GM19455 (cell line): ENCODE results near the gene CEBPE.

Experiments used
- ATAC-seq: cut with Tn5 transposase; IDR thresholded peaks from one replicate; pipeline ENCODE4 v1.9.1; 2021; ENCODE audit not compliant: unreplicated experiment

Gene CEBPE

GRCh38 chr14:23118506-23119362 is at the start of gene CEBPE:
Gene CEBPE, minus strand, starts transcription at chr14:23119255. Its CDS starts 164 bp downstream, at chr14:23119091.
- ATAC-seq: no peak

- no peak for ATAC-seq
Observed at GRCh38 chr14:23168246-23168645, 49.2 kb upstream of the CEBPE start.

GRCh38 chr14:23167116-23167847 is 48.2 kb upstream of the CEBPE start:
- ATAC-seq: no peak

- ATAC-seq: no peak
Observed at GRCh38 chr14:23164949-23165348, 45.9 kb upstream of the CEBPE start.

- no peak for ATAC-seq
Observed at GRCh38 chr14:23164250-23164649, 45.2 kb upstream of the CEBPE start.

GRCh38 chr14:23163830-23164229 is 44.8 kb upstream of the CEBPE start:
- no peak for ATAC-seq

- no peak for ATAC-seq
Observed at GRCh38 chr14:23162800-23163199, 43.7 kb upstream of the CEBPE start.

- no peak for ATAC-seq
Observed at GRCh38 chr14:23162005-23162404, 43.0 kb upstream of the CEBPE start.

- no peak for ATAC-seq
Observed at GRCh38 chr14:23160924-23161522, 42.0 kb upstream of the CEBPE start.

GRCh38 chr14:23159532-23159931 is 40.5 kb upstream of the CEBPE start:
- ATAC-seq: no peak

- no peak for ATAC-seq
Observed at GRCh38 chr14:23158779-23159178, 39.7 kb upstream of the CEBPE start.

GRCh38 chr14:23154964-23155587 is 36.0 kb upstream of the CEBPE start:
- ATAC-seq: no peak

GRCh38 chr14:23153851-23154796 is 35.1 kb upstream of the CEBPE start:
- no peak for ATAC-seq

GRCh38 chr14:23151342-23151741 is 32.3 kb upstream of the CEBPE start:
- no peak for ATAC-seq

- no peak for ATAC-seq
Observed at GRCh38 chr14:23149745-23150144, 30.7 kb upstream of the CEBPE start.

GRCh38 chr14:23148591-23149249 is 29.7 kb upstream of the CEBPE start:
- no peak for ATAC-seq

- ATAC-seq: no peak
Observed at GRCh38 chr14:23147676-23148075, 28.6 kb upstream of the CEBPE start.

GRCh38 chr14:23146980-23147379 is 27.9 kb upstream of the CEBPE start:
- no peak for ATAC-seq

- ATAC-seq: no peak
Observed at GRCh38 chr14:23146351-23146910, 27.4 kb upstream of the CEBPE start.
